Ishikawa (cell line): ENCODE measurements around the gene CACNA1E.

Experiments
- CEBPB ChIP-seq: IDR thresholded peaks from 2 replicates; pipeline ENCODE4 v1.6.1; 2012
- CREB1 ChIP-seq: IDR thresholded peaks from 2 replicates; pipeline ENCODE4 v1.6.1; 2012; ENCODE audit warnings: low read depth
- EGR1 ChIP-seq: IDR thresholded peaks from 2 replicates; pipeline ENCODE4 v1.6.1; 2012
- EP300 ChIP-seq: IDR thresholded peaks from 2 replicates; pipeline ENCODE4 v1.6.1; 2012; ENCODE audit warnings: borderline replicate concordance
- MAX ChIP-seq: IDR thresholded peaks from 2 replicates; pipeline ENCODE4 v1.6.1; 2012
- NFIC ChIP-seq: IDR thresholded peaks from 2 replicates; pipeline ENCODE4 v1.6.1; 2012
- RAD21 ChIP-seq: IDR thresholded peaks from 2 replicates; pipeline ENCODE4 v1.6.1; 2012; ENCODE audit warnings: low read depth
- REST ChIP-seq: IDR thresholded peaks from 2 replicates; pipeline ENCODE4 v1.6.1; 2012; ENCODE audit warnings: low read depth, mild to moderate bottlenecking
- TAF1 ChIP-seq: IDR thresholded peaks from 2 replicates; pipeline ENCODE4 v1.6.1; 2012; ENCODE audit warnings: low read depth, mild to moderate bottlenecking
- TEAD4 ChIP-seq: IDR thresholded peaks from 2 replicates; pipeline ENCODE4 v1.6.1; 2012
- USF1 ChIP-seq: IDR thresholded peaks from 2 replicates; pipeline ENCODE4 v1.6.1; 2012
- YY1 ChIP-seq: IDR thresholded peaks from 2 replicates; pipeline ENCODE4 v1.6.1; 2012; ENCODE audit warnings: low read depth
- ZBTB7A ChIP-seq: IDR thresholded peaks from 2 replicates; pipeline ENCODE4 v1.6.1; 2012; ENCODE audit warnings: low read depth

Gene CACNA1E

GRCh38 chr1:181501612-181502011, 18.3 kb downstream of the CACNA1E start:
- no peak for TF ChIP-seq EP300
- no peak for TF ChIP-seq NFIC
- no peak for TF ChIP-seq REST
- TF ChIP-seq YY1, result no peak
- TF ChIP-seq RAD21, result no peak

DNA sequence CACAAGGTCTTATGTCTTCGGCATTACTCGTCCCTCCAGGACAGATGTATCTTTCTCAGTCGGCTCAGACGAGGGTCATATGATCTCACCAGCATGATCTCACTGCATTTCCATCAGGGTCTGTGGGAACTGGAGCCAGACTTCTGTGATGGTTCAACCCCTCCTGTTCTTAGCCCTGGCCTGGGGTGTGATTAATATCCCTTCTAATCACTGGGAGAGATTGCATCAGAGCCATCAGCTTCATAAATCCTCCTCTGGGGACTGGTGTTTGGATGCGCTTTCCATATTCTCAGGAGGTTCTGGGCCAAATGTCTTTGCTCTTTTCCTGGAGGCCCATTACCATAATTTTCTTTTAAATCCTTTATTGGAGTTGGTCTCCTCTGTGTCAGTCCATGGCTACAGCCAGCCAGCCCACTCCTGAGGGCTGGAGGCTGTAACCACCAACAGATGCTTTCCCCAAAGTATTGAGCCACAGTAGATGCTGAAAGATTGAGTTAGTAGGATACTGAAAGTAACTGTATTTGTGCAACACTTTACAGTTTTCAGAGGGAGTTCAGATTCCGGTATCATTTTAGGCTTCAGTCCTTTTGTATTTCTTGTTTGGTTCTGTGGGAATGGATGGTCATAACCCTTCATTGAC, 20.0 kb downstream of the CACNA1E start:
- TF ChIP-seq ZBTB7A (no peak), TEAD4 (no peak), TAF1 (no peak), EGR1 (no peak), RAD21 (no peak), CREB1 (no peak), MAX (no peak), USF1 (no peak), EP300 (no peak), NFIC (no peak), CEBPB (no peak), REST (no peak), YY1 (no peak)

GRCh38 chr1:181504399-181504842, 21.1 kb downstream of the CACNA1E start:
- TF ChIP-seq EGR1, result no peak
- TF ChIP-seq NFIC, result no peak
- no peak for TF ChIP-seq MAX
- TF ChIP-seq CREB1, result no peak

DNA sequence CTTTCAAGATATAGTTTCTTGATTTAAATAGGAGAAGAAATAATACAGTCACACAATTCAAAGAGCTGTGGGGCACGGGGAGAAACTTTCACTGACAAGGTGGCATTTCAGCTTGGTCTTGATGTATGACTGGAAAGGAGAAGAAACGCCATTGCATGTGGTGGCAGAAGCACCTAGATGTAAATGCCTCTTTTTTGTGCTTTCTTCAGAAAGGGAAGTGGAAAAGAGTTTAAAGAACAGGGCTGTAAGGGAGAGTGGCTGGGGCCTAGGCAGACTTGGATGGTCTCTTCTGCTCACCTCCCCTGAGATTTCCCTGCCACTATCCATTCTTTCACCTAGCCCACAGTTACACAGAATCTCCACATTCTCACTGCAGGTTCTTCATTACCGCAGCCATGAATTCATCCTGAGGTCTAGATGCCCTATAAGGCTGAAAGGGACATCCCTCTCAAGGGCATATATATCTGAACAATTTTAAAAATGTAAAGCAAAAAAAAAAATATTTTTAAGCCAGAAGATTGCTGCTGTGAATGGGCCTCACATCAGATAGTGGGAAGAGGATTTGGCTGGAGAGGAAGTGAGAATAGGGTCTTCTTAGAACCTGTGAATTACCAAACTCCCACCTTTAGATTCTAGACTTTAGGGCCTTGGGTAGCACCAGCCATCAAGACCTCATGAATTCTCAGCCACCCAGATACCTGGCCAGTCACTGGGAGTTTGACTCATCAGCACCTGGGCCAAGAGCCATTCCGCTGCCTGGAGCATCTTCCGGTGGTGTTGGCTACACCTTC, 23.4 kb downstream of the CACNA1E start:
- TF ChIP-seq CREB1, result no peak
- no peak for TF ChIP-seq YY1
- no peak for TF ChIP-seq MAX
- TF ChIP-seq REST, result no peak
- no peak for TF ChIP-seq RAD21
- TF ChIP-seq CEBPB, result no peak
- no peak for TF ChIP-seq NFIC
- no peak for TF ChIP-seq USF1
- no peak for TF ChIP-seq EP300
- no peak for TF ChIP-seq ZBTB7A
- TF ChIP-seq TAF1, result no peak
- TF ChIP-seq TEAD4, result no peak
- TF ChIP-seq EGR1, result no peak
